Fibroblast of pulmonary artery (primary cell): ENCODE data around the gene CCDC181.

Source experiments
- DNase-seq: peaks from one replicate; pipeline ENCODE4 v3.0.0-alpha.2; 2010; ENCODE audit warnings: low read depth
- H3K4me3 ChIP-seq: replicated peaks from 2 replicates; pipeline ENCODE4 v1.5.1; 2011; ENCODE audit warnings: low read depth, mild to moderate bottlenecking, control low read depth, low read length, moderate library complexity
- CTCF ChIP-seq: IDR thresholded peaks from 2 replicates; pipeline ENCODE4 v1.5.1; 2011; ENCODE audit warnings: mild to moderate bottlenecking, control low read depth, low read length, inconsistent platforms; ENCODE audit errors: missing control alignments

Gene CCDC181

DNA sequence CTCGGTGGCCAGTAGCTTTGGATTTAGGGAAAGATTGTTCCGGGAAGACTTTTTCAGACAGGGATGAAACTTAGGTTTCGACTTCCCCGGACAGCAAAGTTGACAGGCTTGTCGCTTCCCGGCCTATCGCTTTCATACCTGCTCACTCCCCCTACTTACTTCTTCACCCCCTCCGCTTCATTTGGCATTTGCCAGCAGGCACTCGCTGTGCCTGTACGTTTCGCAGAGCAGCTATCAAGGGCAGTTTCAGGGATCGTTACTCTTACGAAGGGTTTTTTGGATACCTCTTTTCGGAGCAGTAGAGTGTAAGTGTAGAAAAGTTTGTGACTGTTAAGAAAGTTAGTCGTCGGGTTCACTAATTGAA lies 58.9 kb downstream of the CCDC181 start:
- no peak for TF ChIP-seq CTCF
- peak overlapping the region; percentile 74 for H3K4me3 ChIP-seq
- no peak for DNase-seq

DNA sequence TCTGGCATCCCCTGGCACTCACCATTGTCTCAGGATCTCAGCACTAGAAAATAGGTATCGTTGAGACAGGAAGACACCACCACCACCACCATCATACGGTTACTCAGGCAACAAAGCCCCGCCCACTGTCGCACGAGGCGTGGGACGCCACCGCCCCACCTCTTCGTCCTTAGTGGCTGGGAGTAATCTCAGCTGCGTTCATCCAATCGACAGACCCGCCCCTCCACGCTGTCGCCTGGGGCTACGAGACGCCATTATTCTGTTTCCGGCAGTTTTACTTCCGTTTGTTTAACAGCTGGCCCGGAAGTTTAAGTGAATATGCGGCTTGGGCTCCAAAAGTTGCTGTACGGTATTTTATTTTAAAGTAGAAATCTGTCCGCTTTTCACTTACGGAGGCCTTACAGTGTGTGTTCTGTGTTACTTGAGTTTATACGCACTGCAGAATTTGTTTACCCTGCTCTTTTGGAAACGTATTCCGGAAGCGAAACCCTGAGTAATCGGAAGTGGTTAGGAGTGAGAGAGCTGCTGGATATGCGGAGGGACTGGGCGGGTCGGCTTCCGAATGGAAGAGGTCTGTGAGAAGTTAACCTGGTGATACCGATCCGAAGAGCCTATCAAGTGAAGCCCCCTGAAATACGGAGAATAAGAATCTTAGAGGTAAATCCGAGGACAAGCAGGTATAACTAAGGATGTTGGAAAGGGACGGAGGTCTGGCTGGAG lies 59.4 kb downstream of the CCDC181 start, which contains the start of the genes BLZF1 and NME7:
TSS of gene BLZF1 (plus strand) at position 510 of the 720 bp plus-strand sequence. CDS start 1,328 bp downstream, outside the sequence.
TSS of gene NME7 (minus strand) at position 112 of the 720 bp plus-strand sequence. CDS start at position 25, 87 bp downstream.
- TF ChIP-seq CTCF = no peak
- peak within 1 kb of the TSS; percentile 74 for H3K4me3 ChIP-seq
- DNase-seq = peak; percentile 97

DNA sequence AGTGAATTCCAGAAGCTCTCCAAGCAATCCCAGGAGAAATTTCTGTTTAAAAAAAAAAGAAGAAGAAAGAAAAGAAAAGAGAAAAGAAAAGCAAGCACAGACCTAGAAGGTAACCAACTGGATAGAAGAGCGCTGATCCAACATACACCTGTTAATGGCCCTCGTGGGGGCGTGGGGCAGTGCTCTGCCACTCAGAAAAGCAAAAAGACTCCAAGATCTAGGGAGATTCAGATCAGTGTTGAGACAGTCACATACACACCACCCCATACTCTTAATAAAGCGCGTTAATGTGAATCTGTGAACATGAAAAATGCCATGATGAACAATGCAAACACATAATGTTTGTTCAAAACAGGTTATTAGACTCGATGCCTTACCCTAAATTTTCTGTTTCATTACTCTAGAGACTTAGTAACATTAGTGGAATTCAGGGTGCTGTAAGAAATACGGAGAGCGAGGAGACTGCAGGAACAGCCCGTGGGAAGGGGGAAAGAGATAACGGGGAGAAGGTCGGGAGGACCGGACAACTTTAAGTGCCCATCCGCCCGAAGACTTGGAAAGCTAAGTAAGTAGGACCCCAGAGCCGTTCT lies 60.1 kb downstream of the CCDC181 start:
- H3K4me3 ChIP-seq = peak overlapping the region; percentile 74
- TF ChIP-seq CTCF = no peak
- no peak for DNase-seq

- no peak for TF ChIP-seq CTCF
- no peak for DNase-seq
- no peak overlapping the region for H3K4me3 ChIP-seq
Observed at GRCh38 chr1:169364948-169365347, 62.3 kb downstream of the CCDC181 start.

GRCh38 chr1:169363046-169363730 lies 64.1 kb downstream of the CCDC181 start:
- no peak for TF ChIP-seq CTCF
- peak; percentile 91 for DNase-seq
- H3K4me3 ChIP-seq = no peak overlapping the region

- H3K4me3 ChIP-seq = no peak overlapping the region
- DNase-seq = peak; percentile 17
- TF ChIP-seq CTCF = no peak
Observed at GRCh38 chr1:169361281-169361680, 66.0 kb downstream of the CCDC181 start.
